GM21529 (cell line): ENCODE measurements around the gene MYPN.
"Not testable (repeated sequence)": the region's sequence is repeated elsewhere in the genome, so short reads cannot be mapped to it uniquely, and the experiment has no call there.

Source experiments
- ATAC-seq: cut with Tn5 transposase; IDR thresholded peaks from one replicate; pipeline ENCODE4 v1.9.1; 2021; ENCODE audit not compliant: unreplicated experiment

MYPN gene

GRCh38 chr10:68133523-68133922 lies 24.2 kb downstream of the MYPN start:
- ATAC-seq = no peak

DNA sequence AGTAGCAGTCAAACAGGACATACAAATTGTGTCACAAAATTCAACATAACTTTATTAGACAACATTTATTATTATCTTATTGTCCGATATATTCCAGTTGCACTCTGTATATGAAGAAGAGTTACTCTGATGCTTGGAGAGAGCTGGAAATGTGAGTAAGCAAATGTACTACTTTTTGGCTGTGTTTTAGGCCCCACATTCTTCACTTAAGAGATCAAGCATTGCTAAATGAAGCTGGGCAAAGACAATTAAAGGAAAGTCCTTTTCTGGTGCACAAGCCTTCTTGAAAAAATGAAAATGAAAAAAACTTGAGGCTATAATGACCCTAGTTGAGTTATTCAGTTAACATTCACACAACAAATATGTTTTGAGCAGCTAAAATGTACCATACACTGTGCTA lies 26.1 kb downstream of the MYPN start:
- no peak for ATAC-seq

DNA sequence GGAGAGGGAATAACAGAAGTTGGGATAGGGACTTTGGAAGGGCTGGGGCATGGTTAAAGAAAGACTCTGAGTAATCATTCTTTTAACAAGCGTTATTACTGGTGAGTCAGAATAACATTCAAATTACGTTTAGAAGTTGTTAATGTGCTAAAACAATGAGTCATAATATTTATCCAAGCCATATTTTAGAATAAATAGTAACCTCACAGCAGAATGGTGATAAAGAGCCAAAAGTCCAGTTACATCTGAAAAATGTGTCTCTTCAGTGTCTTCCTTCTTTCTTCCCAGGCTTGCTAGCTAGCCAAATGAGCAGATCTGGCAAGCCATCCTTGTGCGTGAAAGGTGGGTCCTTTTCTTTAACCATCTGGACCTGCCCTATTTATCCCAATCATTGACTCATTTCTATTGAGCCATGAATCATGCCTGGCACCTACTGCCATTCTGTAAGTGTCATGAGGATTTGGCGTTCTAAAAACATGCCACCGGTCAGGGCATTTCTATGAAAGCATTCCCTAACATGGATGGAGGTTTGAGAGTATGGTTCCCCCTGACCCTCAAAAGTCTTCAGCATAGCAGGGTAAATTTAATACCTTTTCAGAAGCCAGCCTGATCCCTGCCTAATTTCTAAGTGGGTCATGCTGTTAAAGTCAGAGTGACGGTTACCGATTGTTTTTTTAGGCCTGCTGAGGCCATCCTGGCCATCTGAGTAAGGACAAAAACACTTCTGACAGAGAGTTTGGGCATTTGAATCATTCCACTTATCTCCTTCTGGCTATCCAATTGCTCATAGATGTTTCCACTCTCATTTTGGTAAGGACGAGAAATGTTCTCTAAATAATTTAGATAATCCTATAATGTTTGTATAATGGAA lies 26.9 kb downstream of the MYPN start:
- ATAC-seq = no peak

DNA sequence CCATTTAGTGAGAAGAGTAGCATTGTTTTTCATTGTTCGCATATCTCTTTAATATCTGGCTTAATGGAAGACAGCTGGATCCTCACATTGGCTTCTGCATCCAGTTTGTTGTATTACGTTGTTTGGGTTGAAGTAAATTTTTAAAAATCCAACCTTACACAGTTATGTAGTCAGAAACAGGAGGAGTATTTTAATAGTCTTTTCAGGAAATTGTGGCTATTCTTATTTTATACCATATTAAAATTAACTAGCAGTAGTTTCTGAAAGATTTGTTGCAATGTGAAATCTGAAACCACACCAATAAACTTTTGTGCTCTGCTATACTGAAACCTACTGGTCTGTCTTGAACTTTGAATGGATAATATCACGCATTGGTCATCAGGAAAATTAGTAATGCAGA lies 27.9 kb downstream of the MYPN start:
- no peak for ATAC-seq

DNA sequence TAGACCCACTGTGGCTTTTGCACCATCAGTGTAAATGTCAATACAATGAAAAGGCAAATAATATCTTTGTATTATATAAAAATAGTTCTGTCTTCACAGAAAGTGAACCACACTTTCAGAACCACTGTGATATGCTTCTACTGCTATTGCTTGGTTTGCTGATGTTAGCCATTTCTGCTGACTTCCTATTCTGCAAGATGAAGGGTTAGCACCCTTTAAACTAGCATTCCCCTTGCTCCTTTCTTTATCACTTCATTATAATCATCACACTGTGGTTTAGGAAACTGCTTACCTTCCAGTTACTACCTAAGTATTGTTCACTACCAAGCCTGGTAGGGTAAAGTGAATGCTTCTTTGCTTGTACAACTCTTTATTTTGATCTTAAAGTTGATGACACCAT lies 29.2 kb downstream of the MYPN start:
- no peak for ATAC-seq

- ATAC-seq = no peak
These were observed 30.4 kb downstream of the MYPN start for GRCh38 chr10:68139448-68140272.

DNA sequence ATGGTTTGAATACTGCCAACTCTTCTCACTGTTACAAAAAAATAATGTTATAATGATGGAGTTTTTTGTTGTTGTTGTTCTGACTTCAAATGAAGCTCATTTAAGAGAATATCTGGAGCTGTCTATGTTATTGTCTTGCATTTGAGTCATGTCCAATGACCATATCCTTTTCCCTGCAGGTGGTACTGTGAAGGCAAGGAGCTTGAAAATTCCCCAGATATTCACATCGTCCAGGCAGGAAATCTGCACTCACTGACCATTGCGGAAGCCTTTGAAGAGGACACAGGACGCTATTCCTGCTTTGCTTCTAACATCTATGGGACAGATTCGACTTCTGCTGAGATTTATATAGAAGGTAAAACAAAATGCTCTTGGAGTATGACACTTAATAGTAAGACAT lies 33.5 kb downstream of the MYPN start:
- no peak for ATAC-seq

DNA sequence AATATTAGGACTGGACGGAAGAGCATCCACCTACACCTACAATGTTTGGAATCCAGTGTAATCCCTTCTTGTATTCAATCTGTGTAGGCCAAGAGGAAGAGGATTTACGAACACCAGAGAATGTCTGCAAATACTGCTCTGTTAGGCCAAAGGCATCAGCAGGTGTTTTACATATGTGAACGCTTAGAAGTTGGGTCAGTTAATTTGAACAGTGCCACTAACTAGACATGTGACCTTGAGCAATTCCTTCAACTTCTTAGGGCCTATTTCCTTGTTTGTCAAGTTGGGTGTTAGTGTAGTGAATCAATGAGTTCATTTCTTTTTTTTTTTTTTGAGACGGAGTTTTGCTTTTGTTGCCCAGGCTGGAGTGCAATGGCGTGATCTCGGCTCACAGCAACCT lies 35.4 kb downstream of the MYPN start:
- no peak for ATAC-seq

- ATAC-seq = no peak
These were observed 36.4 kb downstream of the MYPN start for GRCh38 chr10:68145705-68146104.

DNA sequence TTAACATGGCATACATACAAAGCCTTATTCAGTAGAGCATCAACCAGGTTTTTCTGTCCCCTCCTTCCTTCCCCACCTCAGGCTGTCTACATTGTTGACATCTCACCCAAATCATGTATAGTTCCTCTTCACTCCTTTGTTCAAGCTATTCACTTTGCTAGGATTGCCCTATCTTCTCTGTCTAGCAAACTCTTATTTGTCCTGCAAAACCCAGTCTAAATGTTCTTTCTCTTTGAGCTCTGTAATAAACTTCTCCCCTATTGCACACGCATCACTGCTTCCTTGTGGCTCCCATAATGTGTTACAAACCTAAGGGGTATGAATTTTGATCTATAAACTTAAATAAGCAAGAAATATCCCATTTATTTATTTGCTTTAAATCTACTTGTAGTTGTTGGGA lies 36.8 kb downstream of the MYPN start:
- ATAC-seq = no peak

- no peak for ATAC-seq
These were observed 42.2 kb downstream of the MYPN start for GRCh38 chr10:68151453-68151852.

DNA sequence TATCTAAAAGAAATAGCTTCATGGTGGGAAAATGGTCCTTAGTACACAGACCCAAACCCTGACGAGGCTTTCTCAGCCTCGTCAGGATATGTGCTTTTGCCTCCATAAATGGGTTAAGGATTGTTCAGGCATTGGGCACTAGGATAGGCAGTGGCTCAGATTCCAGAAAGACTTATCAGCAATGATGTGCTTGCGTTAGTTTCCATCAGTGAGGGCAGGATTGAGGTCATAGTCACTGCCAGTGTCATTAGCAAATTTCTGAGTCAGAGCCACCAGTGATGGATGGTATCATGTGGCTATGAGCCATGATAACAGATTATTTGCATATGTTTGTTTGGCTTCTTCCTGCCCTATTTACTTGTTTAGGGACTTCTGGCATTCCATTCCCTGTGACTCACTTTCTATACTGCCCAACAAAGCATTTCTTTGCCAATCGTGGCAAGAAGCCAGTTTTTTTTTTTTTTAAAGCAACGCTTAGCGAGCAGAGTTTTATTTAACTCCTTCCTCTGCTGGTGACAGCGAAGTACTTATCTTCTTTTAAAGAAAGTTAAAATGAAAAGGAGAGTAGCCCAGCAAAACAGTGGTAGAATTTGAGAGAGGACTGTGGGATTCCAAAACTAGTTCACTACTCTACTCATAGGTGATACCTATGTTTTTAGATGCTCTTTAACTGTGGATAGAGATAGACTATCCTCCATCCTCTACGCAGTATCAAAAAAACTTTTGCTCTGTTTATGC lies 44.4 kb downstream of the MYPN start:
- ATAC-seq = no peak

DNA sequence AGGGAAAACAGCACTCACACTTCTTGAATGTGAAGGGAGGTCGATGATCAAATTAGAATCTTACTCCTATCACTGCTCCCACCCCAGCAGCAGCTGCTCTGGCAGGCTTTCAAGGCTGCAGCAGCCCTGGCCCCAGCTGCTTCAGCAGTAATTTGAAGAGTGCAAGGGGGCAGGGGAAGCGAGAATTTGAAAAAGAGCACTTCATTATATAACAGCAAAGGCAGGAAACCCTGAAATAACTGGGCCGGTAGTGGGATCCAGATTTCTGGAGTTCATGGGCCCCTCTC lies 44.9 kb downstream of the MYPN start:
- no peak for ATAC-seq

GRCh38 chr10:68155615-68156210 lies 46.4 kb downstream of the MYPN start:
- ATAC-seq = no peak

GRCh38 chr10:68156373-68157185 lies 47.3 kb downstream of the MYPN start:
- ATAC-seq = peak; percentile 56

DNA sequence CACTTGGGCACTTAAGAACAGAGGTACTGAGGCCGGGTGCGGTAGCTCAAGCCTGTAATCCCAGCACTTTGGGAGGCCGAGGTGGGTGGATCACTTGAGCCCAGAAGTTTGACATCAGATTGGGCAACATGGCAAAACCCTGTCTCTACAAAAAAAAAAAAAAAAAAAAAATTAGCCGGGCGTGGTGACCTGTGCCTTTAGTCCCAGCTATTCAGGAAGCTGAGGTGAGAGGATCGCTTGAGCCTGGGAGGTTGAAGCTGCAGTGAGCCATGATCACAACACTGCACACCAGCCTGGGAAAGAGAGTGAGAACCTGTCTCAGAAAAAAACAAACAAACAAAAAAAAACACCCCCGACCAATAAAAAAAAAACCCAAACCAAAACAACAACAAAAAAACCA lies 48.2 kb downstream of the MYPN start:
- ATAC-seq = not testable (repeated sequence)

GRCh38 chr10:68158031-68158430 lies 48.7 kb downstream of the MYPN start:
- ATAC-seq = no peak

GRCh38 chr10:68163735-68164134 lies 54.4 kb downstream of the MYPN start:
- ATAC-seq = peak; percentile 95

DNA sequence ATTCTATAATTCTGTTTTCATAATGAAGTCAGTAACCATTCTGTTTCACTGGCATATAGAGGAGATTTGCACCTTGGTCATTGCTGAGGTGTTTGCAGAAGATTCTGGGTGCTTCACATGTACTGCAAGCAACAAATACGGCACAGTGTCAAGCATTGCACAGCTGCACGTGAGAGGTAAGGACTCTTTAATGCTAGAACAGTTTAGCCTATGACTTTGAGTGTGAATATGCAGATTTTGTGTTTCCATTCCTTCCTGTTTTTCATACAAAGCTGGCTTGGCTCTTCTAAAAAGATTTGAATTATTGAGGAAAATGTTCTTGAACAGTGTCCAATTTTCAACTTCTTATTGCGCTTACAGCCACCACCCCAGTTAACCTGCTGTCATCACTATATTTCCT lies 56.4 kb downstream of the MYPN start:
- no peak for ATAC-seq

DNA sequence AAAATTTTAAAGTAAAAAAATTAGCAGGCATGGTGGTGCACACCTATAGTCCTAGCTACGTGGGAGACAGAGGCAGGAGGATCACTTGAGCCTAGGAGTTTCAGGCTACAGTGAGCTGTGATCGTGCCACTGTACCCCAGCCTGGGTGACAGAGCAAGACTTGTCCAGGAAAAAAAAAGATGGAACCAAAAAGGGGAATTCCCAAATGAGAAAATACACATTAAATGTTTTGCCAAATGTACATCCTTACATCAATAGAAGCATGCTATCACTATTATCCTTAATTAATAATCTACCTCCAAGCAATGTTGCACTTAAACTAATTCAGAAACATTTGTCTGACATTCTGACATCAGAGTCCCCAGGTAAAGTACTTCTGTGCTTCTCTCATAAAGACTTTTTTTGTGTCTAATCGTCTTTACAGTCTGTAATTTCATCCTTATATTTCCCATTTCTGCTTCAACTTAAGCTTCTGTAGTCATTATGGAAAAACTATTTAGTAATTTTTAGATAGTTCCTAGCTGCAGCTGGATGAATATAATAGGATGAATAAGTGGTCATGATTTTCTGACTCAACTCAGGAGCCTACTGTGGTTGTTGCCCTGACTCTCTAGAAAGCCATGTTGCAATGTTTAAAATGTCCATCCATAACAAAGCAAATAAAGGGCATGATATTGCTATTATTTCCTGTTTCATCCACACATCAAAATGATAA lies 57.7 kb downstream of the MYPN start:
- ATAC-seq = no peak
